Measurements from ENCODE around the gene TRPV2.

Gene TRPV2

DNA sequence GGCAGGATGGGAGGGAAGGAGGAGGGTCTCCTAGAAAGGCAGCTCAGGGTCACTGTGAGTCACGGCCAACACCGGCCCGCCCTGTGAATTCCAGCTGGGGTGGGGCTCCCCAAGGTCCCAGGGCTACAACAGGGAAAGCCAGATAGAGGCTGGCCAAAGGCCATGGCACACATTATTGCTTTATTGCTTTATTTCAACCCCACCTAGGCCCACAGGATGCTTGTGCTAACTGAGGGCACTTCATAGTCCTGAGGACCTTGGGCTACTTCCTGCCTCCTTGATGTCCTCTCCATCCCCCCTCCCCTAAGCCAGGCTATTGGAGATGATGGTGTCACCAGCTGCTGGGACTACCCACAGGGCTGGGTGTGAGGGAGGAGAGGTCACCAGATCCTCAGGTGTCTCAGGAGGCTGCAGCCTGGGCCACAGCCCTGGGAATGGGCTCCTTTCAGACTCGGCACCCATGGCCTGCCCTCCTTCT, 50.5 kb downstream of the TRPV2 start:
- H3K4me3 ChIP-seq (ENCODE audit: low read depth, low read length) = no peak overlapping the region
- DNase-seq (ENCODE audit: low read depth) = no peak
- no peak for TF ChIP-seq CTCF (IDR thresholded peaks at IDR 0.05; ENCODE audit: low read depth, low read length, missing control alignments)

- no peak for DNase-seq (ENCODE audit: low read depth)
- no peak overlapping the region for H3K4me3 ChIP-seq (ENCODE audit: low read depth, low read length)
- no peak for TF ChIP-seq CTCF (IDR thresholded peaks at IDR 0.05; ENCODE audit: low read depth, low read length, missing control alignments)
Observed at GRCh38 chr17:16466407-16466806, 51.0 kb downstream of the TRPV2 start.

GRCh38 chr17:16467044-16467443, 51.7 kb downstream of the TRPV2 start:
- TF ChIP-seq CTCF (IDR thresholded peaks at IDR 0.05; ENCODE audit: low read depth, low read length, missing control alignments) = no peak
- no peak overlapping the region for H3K4me3 ChIP-seq (ENCODE audit: low read depth, low read length)
- no peak for DNase-seq (ENCODE audit: low read depth)

DNA sequence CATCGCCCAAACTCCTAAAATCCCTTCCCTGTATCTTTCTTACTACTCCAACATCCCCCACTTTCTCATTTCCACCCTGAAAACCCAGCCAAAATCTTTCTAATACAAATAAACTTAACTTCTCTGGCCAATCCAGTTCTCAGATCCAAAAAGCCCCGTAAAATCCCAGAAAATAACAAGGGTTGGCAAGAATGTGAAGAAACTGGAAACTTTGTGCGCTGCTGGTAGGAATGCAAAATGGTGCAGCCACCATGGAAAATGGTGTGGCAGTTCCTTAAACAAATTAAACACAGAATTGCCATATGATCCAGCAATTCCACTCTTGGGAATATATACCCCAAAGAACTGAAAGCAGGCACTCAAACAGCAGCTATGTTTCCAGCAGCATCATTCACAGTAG, 52.5 kb downstream of the TRPV2 start:
- TF ChIP-seq CTCF (IDR thresholded peaks at IDR 0.05; ENCODE audit: low read depth, low read length, missing control alignments) = no peak
- H3K4me3 ChIP-seq (ENCODE audit: low read depth, low read length) = no peak overlapping the region

DNA sequence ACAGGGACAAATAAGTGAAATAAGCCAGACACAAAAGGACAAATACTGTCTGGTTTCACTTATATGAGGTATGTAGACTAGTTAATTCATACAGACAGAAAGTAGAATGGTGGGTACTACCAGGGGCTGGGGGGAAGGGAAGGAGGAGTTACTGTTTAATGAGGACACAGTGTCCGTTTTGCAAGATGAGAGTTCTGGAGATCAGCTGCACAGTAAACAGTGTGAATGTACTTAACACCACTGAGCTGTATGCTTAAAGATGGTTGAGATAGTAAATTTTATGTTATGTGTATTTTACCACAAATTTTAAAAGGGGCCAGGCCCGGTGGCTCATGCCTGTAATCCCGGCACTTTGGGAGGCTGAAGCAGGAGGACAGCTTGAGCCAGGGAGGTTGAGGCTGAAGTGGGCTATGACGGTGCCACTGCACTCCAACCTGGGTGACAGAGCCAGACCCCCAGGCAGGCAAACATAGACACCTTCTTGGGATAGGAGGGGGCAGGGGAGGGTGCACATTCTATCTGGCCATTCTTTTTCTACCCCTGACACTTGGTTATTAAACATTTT, 53.1 kb downstream of the TRPV2 start:
- DNase-seq (ENCODE audit: low read depth) = no peak
- no peak for TF ChIP-seq CTCF (IDR thresholded peaks at IDR 0.05; ENCODE audit: low read depth, low read length, missing control alignments)
- H3K4me3 ChIP-seq (ENCODE audit: low read depth, low read length) = no peak overlapping the region

More for the DNA sequence above, 52.5 kb downstream of the TRPV2 start:
- no peak for DNase-seq (ENCODE audit: low read depth)

DNA sequence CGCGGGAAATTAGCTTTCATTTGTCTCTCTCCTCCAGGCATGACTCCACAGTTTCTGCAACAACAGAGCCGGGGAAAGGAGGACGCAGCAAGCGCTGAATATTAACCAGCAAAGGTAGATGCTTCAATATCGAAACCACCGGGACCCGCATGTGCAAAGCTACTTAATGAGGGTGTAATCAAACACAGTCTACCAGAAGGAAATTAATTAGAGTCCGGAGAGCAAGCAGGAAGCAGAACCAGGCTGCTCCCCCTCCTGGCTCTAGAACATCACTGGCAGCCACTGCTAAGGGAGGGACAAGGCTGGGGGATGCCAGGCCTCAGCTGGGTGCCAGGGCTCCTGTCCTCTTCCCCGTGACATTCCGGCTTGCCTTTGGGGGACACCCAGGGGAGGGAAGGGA, 54.9 kb downstream of the TRPV2 start:
- no peak overlapping the region for H3K4me3 ChIP-seq (ENCODE audit: low read depth, low read length)
- no peak for TF ChIP-seq CTCF (IDR thresholded peaks at IDR 0.05; ENCODE audit: low read depth, low read length, missing control alignments)
- DNase-seq (ENCODE audit: low read depth) = no peak

DNA sequence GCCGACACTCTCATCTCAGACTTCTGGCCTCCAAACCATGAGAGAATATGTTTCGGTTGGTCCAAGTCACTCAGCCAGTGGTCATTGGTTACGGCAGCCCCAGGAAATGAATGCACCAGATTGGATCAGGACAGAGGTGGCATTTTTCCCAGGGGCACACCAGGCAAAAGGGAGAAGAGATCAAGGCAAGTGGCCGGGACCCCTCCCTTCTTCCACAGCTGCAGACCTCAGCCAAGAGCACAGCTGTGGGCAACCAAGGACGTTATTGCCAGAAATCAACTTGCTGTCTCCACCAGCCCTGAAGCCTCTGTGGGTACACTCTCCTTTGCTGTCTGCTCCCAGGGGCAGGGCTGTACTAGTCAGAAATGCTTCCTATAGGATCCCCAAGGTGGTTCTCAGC, 55.9 kb downstream of the TRPV2 start:
- no peak for TF ChIP-seq CTCF (IDR thresholded peaks at IDR 0.05; ENCODE audit: low read depth, low read length, missing control alignments)
- no peak overlapping the region for H3K4me3 ChIP-seq (ENCODE audit: low read depth, low read length)
- DNase-seq (ENCODE audit: low read depth) = no peak
